Thyroid gland (tissue), 4 donors: ENCODE measurements around the gene CDC42EP4. TPM values are rescaled to one million over a fixed set of nuclear protein-coding genes. Genes with fewer than 3 reads are reported as not detected.
"Not testable (repeated sequence)": the region's sequence is repeated elsewhere in the genome, so short reads cannot be mapped to it uniquely, and the experiment has no call there.

Source experiments
- DNase-seq, 2 donors: peaks; one replicate each; pipeline ENCODE4 v3.0.0-alpha.2; 2019
- H3K27ac ChIP-seq, 3 donors: fragments of 200-600 bp; sonication (generic); 1 replicate in 2 of 3; 2 replicates in 1 of 3; pipeline ENCODE4 v1.5.1; 2016 to 2019; ENCODE audit warnings: mild to moderate bottlenecking in 1 of 3, moderate library complexity in 1 of 3
- H3K27me3 ChIP-seq: fragments of 200-600 bp; sonication (generic); one replicate; pipeline ENCODE4 v1.5.1; 2019
- H3K36me3 ChIP-seq, 2 donors: fragments of 200-600 bp; sonication (generic); one replicate each; pipeline ENCODE4 v1.5.1; 2016 to 2019
- H3K4me1 ChIP-seq, 2 donors: fragments of 200-600 bp; sonication (generic); one replicate each; pipeline ENCODE4 v1.5.1; 2017 to 2019
- H3K4me3 ChIP-seq, 3 donors: fragments of 200-600 bp; sonication (generic); replicated peaks in 1 of 3; 1 replicate in 2 of 3; 2 replicates in 1 of 3; pipeline ENCODE4 v1.5.1; 2016; ENCODE audit warnings: mild to moderate bottlenecking in 1 of 3
- H3K9me3 ChIP-seq: fragments of 200-600 bp; sonication (generic); one replicate; pipeline ENCODE4 v1.5.1; 2017
- CTCF ChIP-seq, 6 experiments: fragments of 200-600 bp in 3 of 6; fragments of 450-650 bp in 3 of 6; sonication (generic) in 3 of 6; IDR thresholded peaks; one replicate each; pipeline ENCODE4 v1.5.1; 2016 to 2019; ENCODE audit warnings: antibody characterized with exemption in 6 of 6, mild to moderate bottlenecking in 2 of 6, inconsistent platforms in 1 of 6, moderate library complexity in 1 of 6
- POLR2A ChIP-seq, 2 donors: fragments of 450-650 bp; IDR thresholded peaks; one replicate each; pipeline ENCODE4 v1.6.1; 2017; ENCODE audit warnings: antibody characterized with exemption in 2 of 2, mild to moderate bottlenecking in 2 of 2, moderate library complexity in 1 of 2
- WGBS, 2 donors: methylation state at CpG; one replicate each; pipeline ENCODE4 v1.1.5; 2017; 5-methylcytosine and 5-hydroxymethylcytosine counted together
- intact Hi-C: fragments of 100-400 bp; cut with DNase I; formaldehyde crosslinking; loops from one replicate; pipeline ENCODE4 v1.15.1; 2023
- total RNA-seq, 4 donors: library from RNA; depleted of rRNA; stranded (reverse); fragments of >200 nt; gene quantifications; one replicate each; pipeline ENCODE4 v1.2.3, GENCODE V29; 2016

CDC42EP4 gene
- total RNA-seq, 4 donors from 2014 or later: 68.7 to 172 (median 97.3) TPM

- WGBS, 2 donors: 81 to 86% methylated on average over 3 to 4 of the region's 4 CpGs
- TF ChIP-seq POLR2A (IDR thresholded peaks at IDR 0.05) (no peak), CTCF (IDR thresholded peaks at IDR 0.05) (no peak)
- DNase-seq: no peak
- Histone ChIP-seq H3K4me1 (peaks cover 3 to 24% of the 10 kb centered on the region in 2 donors), H3K36me3 (no peaks in the 10 kb centered on the region), H3K9me3 (no peaks in the 10 kb centered on the region), H3K4me3 (no peak overlapping the region), H3K27ac (peak overlapping the region in 2 of 3 donors; percentile 12 to 29), H3K27me3 (no peaks in the 10 kb centered on the region)
- intact Hi-C loops: no loop called here
These were observed 25.5 kb upstream of the CDC42EP4 start for GRCh38 chr17:73337330-73337710.

- H3K9me3 ChIP-seq: no peaks in the 10 kb centered on the region
- DNase-seq: no peak
- H3K27me3 ChIP-seq: no peaks in the 10 kb centered on the region
- peak overlapping the region in 1 of 3 donors; percentile 12 for H3K27ac ChIP-seq
- WGBS, 2 donors: 81 to 89% methylated on average over 10 to 11 of the region's 13 CpGs
- intact Hi-C loops: no loop called here
- H3K4me1 ChIP-seq: peaks cover 0 to 18% of the 10 kb centered on the region in 2 donors
- H3K36me3 ChIP-seq: no peaks in the 10 kb centered on the region
- H3K4me3 ChIP-seq: no peak overlapping the region
- TF ChIP-seq CTCF (IDR thresholded peaks at IDR 0.05) (no peak), POLR2A (IDR thresholded peaks at IDR 0.05) (no peak)
These were observed 24.9 kb upstream of the CDC42EP4 start for GRCh38 chr17:73336408-73337329.

GRCh38 chr17:73335591-73336407 lies 24.0 kb upstream of the CDC42EP4 start:
- H3K4me3 ChIP-seq: no peak overlapping the region
- 88 to 89% methylated on average over 12 of the region's 12 CpGs for WGBS, 2 donors
- peaks cover 0 to 13% of the 10 kb centered on the region in 2 donors for H3K4me1 ChIP-seq
- TF ChIP-seq POLR2A (IDR thresholded peaks at IDR 0.05) (no peak), CTCF (IDR thresholded peaks at IDR 0.05) (no peak)
- no peaks in the 10 kb centered on the region for H3K36me3 ChIP-seq
- intact Hi-C loops: no loop called here
- peak overlapping the region in 1 of 3 donors; percentile 5 for H3K27ac ChIP-seq
- no peak for DNase-seq
- H3K27me3 ChIP-seq: no peaks in the 10 kb centered on the region
- no peaks in the 10 kb centered on the region for H3K9me3 ChIP-seq

- no peaks in the 10 kb centered on the region for H3K36me3 ChIP-seq
- 78 to 85% methylated on average over 12 of the region's 12 CpGs for WGBS, 2 donors
- H3K27ac ChIP-seq: no peak overlapping the region
- intact Hi-C loops: no loop called here
- H3K4me1 ChIP-seq: peaks cover 0 to 13% of the 10 kb centered on the region in 2 donors
- no peaks in the 10 kb centered on the region for H3K9me3 ChIP-seq
- H3K4me3 ChIP-seq: no peak overlapping the region
- no peak for TF ChIP-seq POLR2A (IDR thresholded peaks at IDR 0.05)
- no peak for TF ChIP-seq CTCF (IDR thresholded peaks at IDR 0.05)
- DNase-seq: no peak
- H3K27me3 ChIP-seq: no peaks in the 10 kb centered on the region
These were observed 23.1 kb upstream of the CDC42EP4 start for GRCh38 chr17:73334771-73335513.

GRCh38 chr17:73333445-73333844 lies 21.6 kb upstream of the CDC42EP4 start:
- DNase-seq, H3K4me3 ChIP-seq, H3K27ac ChIP-seq, H3K4me1 ChIP-seq, H3K9me3 ChIP-seq, intact Hi-C loops, H3K27me3 ChIP-seq, H3K36me3 ChIP-seq: not testable (repeated sequence)
- 79 to 87% methylated on average over 9 of the region's 9 CpGs for WGBS, 2 donors
